NCI-H2029 treated with DMSO at 0.1 percent for 48 hours (cell line): Measurements from ENCODE around the gene DCUN1D2.
"Not testable (repeated sequence)": the region's sequence is repeated elsewhere in the genome, so short reads cannot be mapped to it uniquely, and the experiment has no call there.

Source experiments
- DNase-seq: peaks from one replicate; lab custom pipeline; 2025; lab: John Stamatoyannopoulos, UW

Gene DCUN1D2

GRCh38 chr13:113489549-113490495 is 689 bp downstream of the DCUN1D2 start:
- no peak for DNase-seq

GRCh38 chr13:113489171-113489548 is 1.4 kb downstream of the DCUN1D2 start:
- no peak for DNase-seq

- no peak for DNase-seq
Measured at GRCh38 chr13:113488283-113488682, 2.2 kb downstream of the DCUN1D2 start.

GRCh38 chr13:113486698-113487097 is 3.8 kb downstream of the DCUN1D2 start:
- DNase-seq: no peak

- DNase-seq: no peak
Measured at GRCh38 chr13:113485545-113485944, 5.0 kb downstream of the DCUN1D2 start.

GRCh38 chr13:113483504-113484293 is 6.8 kb downstream of the DCUN1D2 start:
- no peak for DNase-seq

- no peak for DNase-seq
Measured at GRCh38 chr13:113483081-113483480, 7.4 kb downstream of the DCUN1D2 start.

- DNase-seq: no peak
Measured at GRCh38 chr13:113479179-113479578, 11.3 kb downstream of the DCUN1D2 start.

GRCh38 chr13:113477724-113478123 is 12.8 kb downstream of the DCUN1D2 start:
- DNase-seq: no peak

- DNase-seq: no peak
Measured at GRCh38 chr13:113476811-113477210, 13.7 kb downstream of the DCUN1D2 start.

GRCh38 chr13:113475911-113476310 is 14.6 kb downstream of the DCUN1D2 start:
- DNase-seq: no peak

- no peak for DNase-seq
Measured at GRCh38 chr13:113475280-113475679, 15.2 kb downstream of the DCUN1D2 start.

- no peak for DNase-seq
Measured at GRCh38 chr13:113474179-113474578, 16.3 kb downstream of the DCUN1D2 start.

- DNase-seq: no peak
Measured at GRCh38 chr13:113472355-113473025, 18.0 kb downstream of the DCUN1D2 start.

- DNase-seq: no peak
Measured at GRCh38 chr13:113471844-113472243, 18.7 kb downstream of the DCUN1D2 start.

- DNase-seq: not testable (repeated sequence)
Measured at GRCh38 chr13:113470635-113471163, 19.8 kb downstream of the DCUN1D2 start.

- no peak for DNase-seq
Measured at GRCh38 chr13:113470073-113470472, 20.4 kb downstream of the DCUN1D2 start.

GRCh38 chr13:113469582-113469981 is 20.9 kb downstream of the DCUN1D2 start:
- DNase-seq: no peak

GRCh38 chr13:113468472-113469201 is 21.9 kb downstream of the DCUN1D2 start:
- DNase-seq: no peak

GRCh38 chr13:113468029-113468428 is 22.5 kb downstream of the DCUN1D2 start:
- DNase-seq: no peak

GRCh38 chr13:113466383-113466782 is 24.1 kb downstream of the DCUN1D2 start:
- DNase-seq: no peak
